H9 (cell line): ENCODE results near the gene ZER1. TPM values are rescaled to one million over a fixed set of nuclear protein-coding genes. Genes with fewer than 3 reads are reported as not detected.

Experiments
- DNase-seq: peaks from one replicate; pipeline ENCODE4 v3.0.0-alpha.2; 2017
- H2AFZ ChIP-seq: one replicate; pipeline ENCODE4 v1.6.1; 2013; ENCODE audit warnings: mild to moderate bottlenecking, low read length, control low read depth, moderate library complexity
- H2AK5ac ChIP-seq: 2 replicates; pipeline ENCODE4 v1.6.1; 2013; ENCODE audit warnings: low read length, control low read depth, mixed read lengths; ENCODE audit not compliant: insufficient read length
- H2BK120ac ChIP-seq: one replicate; pipeline ENCODE4 v1.6.1; 2013; ENCODE audit warnings: low read depth, mild to moderate bottlenecking, low read length, control low read depth, inconsistent platforms; ENCODE audit not compliant: poor library complexity, severe bottlenecking
- H2BK12ac ChIP-seq: 2 replicates; pipeline ENCODE4 v1.6.1; 2013; ENCODE audit warnings: low read length, control low read depth, mixed read lengths, low read depth; ENCODE audit not compliant: insufficient read length
- H2BK15ac ChIP-seq: 2 replicates; pipeline ENCODE4 v1.6.1; 2013; ENCODE audit warnings: low read depth, low read length, control low read depth
- H2BK20ac ChIP-seq: one replicate; pipeline ENCODE4 v1.6.1; 2013; ENCODE audit warnings: low read depth, mild to moderate bottlenecking, low read length, control low read depth, inconsistent platforms; ENCODE audit not compliant: poor library complexity, severe bottlenecking
- H2BK5ac ChIP-seq: 2 replicates; pipeline ENCODE4 v1.6.1; 2013; ENCODE audit warnings: low read length, control low read depth, mixed read lengths; ENCODE audit not compliant: insufficient read length
- H3K14ac ChIP-seq: 2 replicates; pipeline ENCODE4 v1.6.1; 2013; ENCODE audit warnings: low read length, control low read depth; ENCODE audit not compliant: insufficient read depth
- H3K18ac ChIP-seq: 2 replicates; pipeline ENCODE4 v1.6.1; 2013; ENCODE audit warnings: low read depth, mild to moderate bottlenecking, mixed read lengths, low read length, control low read depth; ENCODE audit not compliant: insufficient read length
- H3K23ac ChIP-seq: 2 replicates; pipeline ENCODE4 v1.6.1; 2013; ENCODE audit warnings: low read length, control low read depth, mixed read lengths, low read depth; ENCODE audit not compliant: insufficient read length
- H3K23me2 ChIP-seq: 2 replicates; pipeline ENCODE4 v1.6.1; 2013; ENCODE audit warnings: low read depth, mild to moderate bottlenecking, mixed read lengths, low read length, control low read depth; ENCODE audit not compliant: insufficient read length, poor library complexity, severe bottlenecking
- H3K27ac ChIP-seq: 2 replicates; pipeline ENCODE4 v1.5.1; 2013; ENCODE audit warnings: low read length, control low read depth, mixed read lengths, low read depth; ENCODE audit not compliant: insufficient read length
- H3K27me3 ChIP-seq: 2 replicates; pipeline ENCODE4 v1.6.1; 2013; ENCODE audit warnings: low read length, control low read depth, inconsistent platforms; ENCODE audit not compliant: insufficient read depth
- H3K4ac ChIP-seq: 2 replicates; pipeline ENCODE4 v1.6.1; 2013; ENCODE audit warnings: low read depth, mild to moderate bottlenecking, control low read depth, inconsistent platforms, low read length, moderate library complexity
- H3K4me1 ChIP-seq: 2 replicates; pipeline ENCODE4 v1.6.1; 2013; ENCODE audit warnings: low read length, control low read depth, inconsistent platforms; ENCODE audit not compliant: insufficient read depth
- H3K4me2 ChIP-seq: 2 replicates; pipeline ENCODE4 v1.6.1; 2013; ENCODE audit warnings: low read length, control low read depth, mixed read lengths; ENCODE audit not compliant: insufficient read length, insufficient read depth
- H3K56ac ChIP-seq: 2 replicates; pipeline ENCODE4 v1.6.1; 2013; ENCODE audit warnings: low read depth, mild to moderate bottlenecking, mixed read lengths, low read length, control low read depth; ENCODE audit not compliant: insufficient read length
- H3K79me1 ChIP-seq: 2 replicates; pipeline ENCODE4 v1.6.1; 2013; ENCODE audit warnings: low read depth, mild to moderate bottlenecking, moderate library complexity, low read length, control low read depth, inconsistent platforms; ENCODE audit not compliant: insufficient read depth, poor library complexity, severe bottlenecking
- H3K79me2 ChIP-seq: 2 replicates; pipeline ENCODE4 v1.6.1; 2013; ENCODE audit warnings: low read length, control low read depth, inconsistent platforms; ENCODE audit not compliant: insufficient read depth
- H3K9ac ChIP-seq: 2 replicates; pipeline ENCODE4 v1.6.1; 2013; ENCODE audit warnings: low read length, control low read depth, mixed read lengths; ENCODE audit not compliant: insufficient read length; ENCODE audit errors: extremely low read depth
- H3K9me3 ChIP-seq: one replicate; pipeline ENCODE4 v1.6.1; 2013; ENCODE audit warnings: low read depth, low read length, inconsistent platforms; ENCODE audit not compliant: control insufficient read depth
- H3T11ph ChIP-seq: one replicate; pipeline ENCODE4 v1.6.1; 2013; ENCODE audit warnings: mild to moderate bottlenecking, low read length, control low read depth, inconsistent platforms
- H4K20me1 ChIP-seq: one replicate; pipeline ENCODE4 v1.6.1; 2013; ENCODE audit not compliant: control insufficient read depth, insufficient read length, insufficient read depth
- H4K5ac ChIP-seq: 2 replicates; pipeline ENCODE4 v1.6.1; 2013; ENCODE audit warnings: low read depth, mild to moderate bottlenecking, mixed read lengths, low read length, control low read depth; ENCODE audit not compliant: insufficient read length
- H4K8ac ChIP-seq: replicated peaks from 2 replicates; pipeline ENCODE4 v1.6.1; 2013; ENCODE audit warnings: low read length, control low read depth, mixed read lengths, low read depth; ENCODE audit not compliant: insufficient read length
- H4K91ac ChIP-seq: 2 replicates; pipeline ENCODE4 v1.6.1; 2013; ENCODE audit warnings: low read depth, mild to moderate bottlenecking, moderate library complexity, mixed read lengths, low read length, control low read depth; ENCODE audit not compliant: insufficient read length
- H3K27ac Mint-ChIP-seq, 3 experiments: 2 replicates in 2 of 3; 3 replicates in 1 of 3; pipeline ENCODE4 v1.8.0; 2020 to 2021; ENCODE audit warnings: mixed read lengths in 3 of 3, mild to moderate bottlenecking in 1 of 3, moderate library complexity in 1 of 3
- H3K27me3 Mint-ChIP-seq: 2 replicates; pipeline ENCODE4 v1.8.0; 2021; ENCODE audit warnings: low read depth, mild to moderate bottlenecking, moderate library complexity, mixed read lengths
- H3K36me3 Mint-ChIP-seq, 3 experiments: 2 replicates in 2 of 3; 3 replicates in 1 of 3; pipeline ENCODE4 v1.8.0; 2020 to 2021; ENCODE audit warnings: low read depth in 3 of 3, mixed read lengths in 3 of 3; ENCODE audit not compliant: insufficient read depth in 1 of 3
- H3K4me1 Mint-ChIP-seq, 2 experiments: 2 replicates each; pipeline ENCODE4 v1.8.0; 2020; ENCODE audit warnings: mixed read lengths in 2 of 2
- H3K4me3 Mint-ChIP-seq, 2 experiments: 2 replicates in 1 of 2; 3 replicates in 1 of 2; pipeline ENCODE4 v1.8.0; 2020 to 2021; ENCODE audit warnings: mild to moderate bottlenecking in 2 of 2, mixed read lengths in 2 of 2, moderate library complexity in 1 of 2
- H3K9me3 Mint-ChIP-seq, 2 experiments: 2 replicates in 1 of 2; 3 replicates in 1 of 2; pipeline ENCODE4 v1.8.0; 2020; ENCODE audit warnings: mild to moderate bottlenecking in 2 of 2, mixed read lengths in 2 of 2, moderate library complexity in 1 of 2
- WGBS: extraction: QIAGEN DNeasy Blood & Tissue Kit; methylation state at CpG from one replicate; pipeline ENCODE4 v1.1.7; 2013; ENCODE audit warnings: missing lambda C conversion rate, low lambda C conversion rate, mixed read lengths; ENCODE audit not compliant: insufficient read length; ENCODE audit errors: extremely low coverage; 5-methylcytosine and 5-hydroxymethylcytosine counted together
- total RNA-seq: library from RNA; stranded (reverse); gene quantifications from 2 replicates; pipeline ENCODE4 v1.2.1, GENCODE V29; 2021
- TF ChIP-seq, protein P1 (sequence below): fragments of 200-600 bp; sonication (generic); conservative IDR thresholded peaks from 3 replicates; pipeline ENCODE4 v1.8.0; 2021; ENCODE audit warnings: antibody characterized with exemption, mild to moderate bottlenecking

The ZER1 gene
- total RNA-seq, 1 experiment from 2014 or later, result 24.2 TPM

DNA sequence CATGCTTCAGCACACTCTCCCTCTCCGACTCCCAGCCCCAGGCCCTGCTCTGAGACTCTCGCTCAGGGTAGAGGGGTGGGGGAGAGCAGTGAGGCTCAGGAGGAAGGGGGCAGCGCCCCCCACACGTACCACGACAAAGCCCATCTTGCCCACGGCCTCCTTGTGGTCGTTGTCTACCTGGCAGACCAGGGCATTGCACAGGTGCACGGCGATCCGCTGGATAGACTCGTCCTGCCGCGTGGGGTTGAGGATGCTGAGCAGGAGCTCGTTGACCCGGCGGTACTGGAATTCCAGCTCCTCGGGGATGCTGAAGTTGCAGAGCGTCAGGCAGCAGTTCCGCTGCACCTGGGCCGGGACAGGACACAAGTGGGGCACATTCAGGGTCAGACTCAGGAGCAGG, 29.3 kb downstream of the ZER1 start:
- Histone ChIP-seq H3K14ac (no peak overlapping the region), H4K91ac (no peak overlapping the region), H3K27me3 (no peaks in the 10 kb centered on the region), H2AFZ (no peak overlapping the region), H2BK12ac (no peak overlapping the region), H2BK20ac (no peak overlapping the region), H3K18ac (no peak overlapping the region), H3K79me1 (no peaks in the 10 kb centered on the region), H4K5ac (no peak overlapping the region), H2BK5ac (no peak overlapping the region), H3K56ac (no peak overlapping the region), H3K4me1 (no peaks in the 10 kb centered on the region), H3K79me2 (no peaks in the 10 kb centered on the region), H3K9me3 (no peaks in the 10 kb centered on the region), H2BK120ac (no peak overlapping the region), H3K27ac (no peak overlapping the region), H4K20me1 (no peaks in the 10 kb centered on the region), H3K23me2 (no peaks in the 10 kb centered on the region), H4K8ac (no peak overlapping the region), H2AK5ac (no peak overlapping the region), H3K4ac (no peak overlapping the region), H3K23ac (no peak overlapping the region), H3T11ph (no peak overlapping the region), H2BK15ac (no peak overlapping the region), H3K4me2 (no peak overlapping the region), H3K9ac (no peak overlapping the region)
- no peak overlapping the region for H3K4me3 Mint-ChIP-seq
- peaks cover 2 to 19% (median 16%) of the 10 kb centered on the region in 3 experiments; a peak in 6 of 7 replicates for H3K36me3 Mint-ChIP-seq
- TF ChIP-seq, protein P1, sequence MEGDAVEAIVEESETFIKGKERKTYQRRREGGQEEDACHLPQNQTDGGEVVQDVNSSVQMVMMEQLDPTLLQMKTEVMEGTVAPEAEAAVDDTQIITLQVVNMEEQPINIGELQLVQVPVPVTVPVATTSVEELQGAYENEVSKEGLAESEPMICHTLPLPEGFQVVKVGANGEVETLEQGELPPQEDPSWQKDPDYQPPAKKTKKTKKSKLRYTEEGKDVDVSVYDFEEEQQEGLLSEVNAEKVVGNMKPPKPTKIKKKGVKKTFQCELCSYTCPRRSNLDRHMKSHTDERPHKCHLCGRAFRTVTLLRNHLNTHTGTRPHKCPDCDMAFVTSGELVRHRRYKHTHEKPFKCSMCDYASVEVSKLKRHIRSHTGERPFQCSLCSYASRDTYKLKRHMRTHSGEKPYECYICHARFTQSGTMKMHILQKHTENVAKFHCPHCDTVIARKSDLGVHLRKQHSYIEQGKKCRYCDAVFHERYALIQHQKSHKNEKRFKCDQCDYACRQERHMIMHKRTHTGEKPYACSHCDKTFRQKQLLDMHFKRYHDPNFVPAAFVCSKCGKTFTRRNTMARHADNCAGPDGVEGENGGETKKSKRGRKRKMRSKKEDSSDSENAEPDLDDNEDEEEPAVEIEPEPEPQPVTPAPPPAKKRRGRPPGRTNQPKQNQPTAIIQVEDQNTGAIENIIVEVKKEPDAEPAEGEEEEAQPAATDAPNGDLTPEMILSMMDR, result no peak; the same call in 2 of the 3 replicates
- WGBS, result no CpG with 5 or more reads among the region's 20 CpGs
- no peak for DNase-seq
- no peaks in the 10 kb centered on the region for H3K9me3 Mint-ChIP-seq
- no peaks in the 10 kb centered on the region for H3K4me1 Mint-ChIP-seq
- no peaks in the 10 kb centered on the region; the same call in 1 of the 2 replicates for H3K27me3 Mint-ChIP-seq
- H3K27ac Mint-ChIP-seq, result no peak overlapping the region
